Measurements from ENCODE around the gene FAM20C. TPM values are rescaled to one million over a fixed set of nuclear protein-coding genes. Genes with fewer than 3 reads are reported as not detected.

FAM20C gene
- total RNA-seq, 6 donors from 2014 or later: 17.7 to 53.7 (median 46.8) TPM

DNA sequence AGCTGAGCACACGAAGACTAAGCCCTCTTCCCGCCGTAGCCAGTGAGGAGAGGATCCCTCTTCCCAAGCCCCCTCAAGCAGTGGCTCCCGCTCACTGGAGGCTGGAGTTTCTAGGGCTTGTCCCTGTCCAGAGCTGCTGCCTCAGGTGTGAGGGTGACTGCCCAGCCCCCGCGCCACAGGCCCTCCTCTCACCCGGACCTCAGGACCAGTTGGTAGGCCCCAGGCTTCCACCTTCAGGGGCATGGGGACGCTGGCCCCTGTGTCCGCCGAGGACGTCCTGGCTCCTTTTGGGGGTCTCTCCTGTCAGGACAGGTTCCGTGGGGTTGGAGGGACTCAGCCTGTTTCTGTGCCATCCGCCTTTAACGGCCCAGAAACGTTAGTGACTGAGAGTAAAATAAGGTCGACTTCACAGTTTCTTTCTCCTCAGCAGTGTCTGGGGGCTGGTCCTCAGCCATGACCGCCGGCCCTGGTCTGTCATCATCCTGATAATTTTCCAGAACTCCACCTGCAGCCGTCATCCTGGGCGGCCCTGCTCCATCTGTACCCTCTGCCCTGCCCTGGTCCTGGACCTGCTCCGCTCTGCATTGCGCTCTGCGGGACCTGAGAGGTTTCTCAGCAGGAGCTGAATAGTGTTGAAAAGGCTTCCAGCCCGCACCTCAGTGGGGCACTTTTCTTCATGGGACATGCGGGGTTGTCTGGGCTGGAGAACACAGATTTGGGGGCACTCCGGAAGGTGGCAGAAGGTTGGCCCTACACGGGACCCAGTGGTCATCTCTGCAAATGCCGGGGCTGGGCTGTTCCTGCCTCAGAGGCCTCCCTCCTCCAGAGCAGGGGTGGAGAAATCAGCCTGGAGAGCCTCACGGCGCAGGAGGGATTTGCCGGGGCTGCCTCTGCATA lies 36.0 kb upstream of the FAM20C start:
- Histone ChIP-seq H3K27ac (no peak overlapping the region), H3K36me3 (no peaks in the 10 kb centered on the region), H3K9me3 (no peaks in the 10 kb centered on the region), H3K27me3 (no peaks in the 10 kb centered on the region), H3K4me3 (no peak overlapping the region), H3K4me1 (peaks cover 0 to under 1% (median 0%) of the 10 kb centered on the region in 4 donors)
- ATAC-seq (ENCODE audit: low FRiP score in 2 of 2) (no peak), DNase-seq (peak in 1 of 2 donors; percentile 48)
- TF ChIP-seq POLR2A (IDR thresholded peaks at IDR 0.05) (no peak), EP300 (IDR thresholded peaks at IDR 0.05) (no peak), POLR2AphosphoS5 (IDR thresholded peaks at IDR 0.05) (no peak)
- TF ChIP-seq, protein P1, sequence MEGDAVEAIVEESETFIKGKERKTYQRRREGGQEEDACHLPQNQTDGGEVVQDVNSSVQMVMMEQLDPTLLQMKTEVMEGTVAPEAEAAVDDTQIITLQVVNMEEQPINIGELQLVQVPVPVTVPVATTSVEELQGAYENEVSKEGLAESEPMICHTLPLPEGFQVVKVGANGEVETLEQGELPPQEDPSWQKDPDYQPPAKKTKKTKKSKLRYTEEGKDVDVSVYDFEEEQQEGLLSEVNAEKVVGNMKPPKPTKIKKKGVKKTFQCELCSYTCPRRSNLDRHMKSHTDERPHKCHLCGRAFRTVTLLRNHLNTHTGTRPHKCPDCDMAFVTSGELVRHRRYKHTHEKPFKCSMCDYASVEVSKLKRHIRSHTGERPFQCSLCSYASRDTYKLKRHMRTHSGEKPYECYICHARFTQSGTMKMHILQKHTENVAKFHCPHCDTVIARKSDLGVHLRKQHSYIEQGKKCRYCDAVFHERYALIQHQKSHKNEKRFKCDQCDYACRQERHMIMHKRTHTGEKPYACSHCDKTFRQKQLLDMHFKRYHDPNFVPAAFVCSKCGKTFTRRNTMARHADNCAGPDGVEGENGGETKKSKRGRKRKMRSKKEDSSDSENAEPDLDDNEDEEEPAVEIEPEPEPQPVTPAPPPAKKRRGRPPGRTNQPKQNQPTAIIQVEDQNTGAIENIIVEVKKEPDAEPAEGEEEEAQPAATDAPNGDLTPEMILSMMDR (IDR thresholded peaks at IDR 0.05): no peak
- WGBS, 2 donors: 71 to 77% methylated on average over 16 to 31 of the region's 31 CpGs

DNA sequence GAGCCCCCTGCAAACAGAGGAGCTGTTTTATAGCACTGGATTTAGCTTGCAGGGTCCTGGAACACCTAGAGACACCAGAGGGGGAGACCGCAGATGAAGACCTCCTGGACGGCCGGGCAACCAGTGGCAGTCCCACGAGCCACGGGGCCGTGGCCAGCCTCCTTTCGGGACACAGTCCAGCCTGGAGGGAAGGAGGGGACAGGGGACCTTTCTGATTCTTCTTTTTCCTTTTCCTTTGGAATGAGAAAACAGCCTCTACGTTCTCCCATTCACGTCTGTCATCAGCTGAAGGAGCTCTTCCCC lies 35.4 kb upstream of the FAM20C start:
- Histone ChIP-seq H3K9me3 (no peaks in the 10 kb centered on the region), H3K4me3 (no peak overlapping the region), H3K27me3 (no peaks in the 10 kb centered on the region), H3K4me1 (no peaks in the 10 kb centered on the region), H3K27ac (no peak overlapping the region), H3K36me3 (no peaks in the 10 kb centered on the region)
- WGBS, 2 donors: 82 to 90% methylated on average over 9 of the region's 9 CpGs
- DNase-seq (peak in 1 of 2 donors; percentile 54), ATAC-seq (ENCODE audit: low FRiP score in 2 of 2) (no peak)
- TF ChIP-seq POLR2A (IDR thresholded peaks at IDR 0.05): no peak
- no peak for TF ChIP-seq EP300 (IDR thresholded peaks at IDR 0.05)
- TF ChIP-seq, protein P1 (IDR thresholded peaks at IDR 0.05): no peak
- TF ChIP-seq POLR2AphosphoS5 (IDR thresholded peaks at IDR 0.05): no peak

GRCh38 chr7:157771-158625 lies 34.4 kb upstream of the FAM20C start:
- 88 to 95% methylated on average over 14 to 22 of the region's 23 CpGs for WGBS, 2 donors
- peak in 1 of 2 donors; percentile 36 for DNase-seq
- no peak for ATAC-seq (ENCODE audit: low FRiP score in 2 of 2)
- H3K27ac ChIP-seq: no peak overlapping the region
- H3K4me1 ChIP-seq: peaks cover 0 to 7% (median 0%) of the 10 kb centered on the region in 4 donors
- H3K36me3 ChIP-seq: no peaks in the 10 kb centered on the region
- no peaks in the 10 kb centered on the region for H3K27me3 ChIP-seq
- no peaks in the 10 kb centered on the region for H3K9me3 ChIP-seq
- H3K4me3 ChIP-seq: no peak overlapping the region
- TF ChIP-seq EP300 (IDR thresholded peaks at IDR 0.05): no peak
- no peak for TF ChIP-seq POLR2A (IDR thresholded peaks at IDR 0.05)
- TF ChIP-seq POLR2AphosphoS5 (IDR thresholded peaks at IDR 0.05): no peak
- TF ChIP-seq, protein P1 (IDR thresholded peaks at IDR 0.05): no peak

- Histone ChIP-seq H3K27me3 (no peaks in the 10 kb centered on the region), H3K9me3 (no peaks in the 10 kb centered on the region), H3K4me1 (peaks cover 0 to 10% (median 0%) of the 10 kb centered on the region in 4 donors), H3K4me3 (no peak overlapping the region), H3K27ac (no peak overlapping the region), H3K36me3 (no peaks in the 10 kb centered on the region)
- TF ChIP-seq POLR2A (IDR thresholded peaks at IDR 0.05) (no peak), POLR2AphosphoS5 (IDR thresholded peaks at IDR 0.05) (no peak), EP300 (IDR thresholded peaks at IDR 0.05) (no peak)
- TF ChIP-seq, protein P1 (IDR thresholded peaks at IDR 0.05): no peak
- ATAC-seq (ENCODE audit: low FRiP score in 2 of 2) (no peak), DNase-seq (peak in 1 of 2 donors; percentile 51)
- WGBS, 2 donors: 91 to 93% methylated on average over 8 to 13 of the region's 13 CpGs
Observed at GRCh38 chr7:158771-159170, 33.6 kb upstream of the FAM20C start.

All from upper lobe of left lung (tissue), 6 donors.